K562 (cell line): ENCODE data around the gene SCAP. TPM values are rescaled to one million over a fixed set of nuclear protein-coding genes. Genes with fewer than 3 reads are reported as not detected.
A peak's percentile ranks its signal among the peaks of the same experiment; 100 is the strongest.

Experiments
- BCOR ChIP-seq: fragments of 450-650 bp; IDR thresholded peaks from 2 replicates; pipeline ENCODE4 v1.6.1; 2016
- CBX3 ChIP-seq, 2 experiments: IDR thresholded peaks; 1 replicate in 1 of 2; 2 replicates in 1 of 2; pipeline ENCODE4 v1.6.1; 2012; ENCODE audit warnings: inconsistent platforms in 2 of 2, low read length in 2 of 2, borderline replicate concordance in 1 of 2, control low read depth in 1 of 2
- CBX5 ChIP-seq: IDR thresholded peaks from 2 replicates; pipeline ENCODE4 v1.6.1; 2014; ENCODE audit warnings: low read depth, borderline replicate concordance
- COPS2 ChIP-seq: fragments of 450-650 bp; conservative IDR thresholded peaks from 2 replicates; pipeline ENCODE4 v1.6.1; 2016; ENCODE audit warnings: mild to moderate bottlenecking, moderate library complexity
- ELF4 ChIP-seq: fragments of 450-650 bp; formaldehyde crosslinking; IDR thresholded peaks from 2 replicates; pipeline ENCODE4 v1.4.0; 2022; ENCODE audit warnings: missing genetic modification characterization
- GATAD2B ChIP-seq: fragments of 450-650 bp; IDR thresholded peaks from 2 replicates; pipeline ENCODE4 v1.6.1; 2017; ENCODE audit warnings: mild to moderate bottlenecking, borderline replicate concordance
- HDAC2 ChIP-seq: fragments of 450-650 bp; IDR thresholded peaks from 2 replicates; pipeline ENCODE4 v1.6.1; 2016; ENCODE audit warnings: mild to moderate bottlenecking
- KAT7 ChIP-seq: sonication (generic); formaldehyde crosslinking; IDR thresholded peaks from 2 replicates; pipeline ENCODE4 v1.8.0; 2022; ENCODE audit warnings: missing genetic modification reagents, mild to moderate bottlenecking, borderline replicate concordance
- MCM3 ChIP-seq: fragments of 450-650 bp; IDR thresholded peaks from 2 replicates; pipeline ENCODE4 v1.6.1; 2016
- MEIS2 ChIP-seq: fragments of 450-650 bp; IDR thresholded peaks from 2 replicates; pipeline ENCODE4 v1.6.1; 2014; ENCODE audit warnings: mild to moderate bottlenecking; ENCODE audit not compliant: partially characterized antibody
- NCOA1 ChIP-seq: fragments of 450-650 bp; IDR thresholded peaks from 2 replicates; pipeline ENCODE4 v1.6.1; 2016; ENCODE audit warnings: low read depth
- NR4A1 ChIP-seq, 2 experiments: fragments of 250-450 bp in 1 of 2; fragments of 450-650 bp in 1 of 2; sonication (Bioruptor Pico) in 1 of 2; IDR thresholded peaks; 2 replicates each; pipeline versions ENCODE4 v1.4.0 to v1.6.1; 2016 to 2020; ENCODE audit warnings: mild to moderate bottlenecking in 2 of 2, missing compliant biosample characterization in 1 of 2, missing genetic modification characterization in 1 of 2, moderate library complexity in 1 of 2
- PCBP1 ChIP-seq: fragments of 200-400 bp; formaldehyde crosslinking; IDR thresholded peaks from 2 replicates; pipeline ENCODE4 v1.6.1; 2018; ENCODE audit warnings: mild to moderate bottlenecking, low read depth, low read length; ENCODE audit not compliant: poor library complexity, severe bottlenecking
- PHB2 ChIP-seq: fragments of 450-650 bp; IDR thresholded peaks from 2 replicates; pipeline ENCODE4 v1.6.1; 2017; ENCODE audit warnings: low read depth
- PRMT5 ChIP-seq: sonication (generic); formaldehyde crosslinking; IDR thresholded peaks from 2 replicates; pipeline ENCODE4 v1.5.0; 2020; ENCODE audit warnings: missing genetic modification reagents
- TGIF2 ChIP-seq: sonication (generic); formaldehyde crosslinking; IDR thresholded peaks from 2 replicates; pipeline ENCODE4 v1.8.1; 2022; ENCODE audit warnings: mild to moderate bottlenecking, missing genetic modification reagents, moderate library complexity
- WHSC1 ChIP-seq: IDR thresholded peaks from one replicate; pipeline ENCODE4 v1.6.1; 2012; ENCODE audit warnings: low read length, control low read depth, inconsistent platforms
- YBX1 ChIP-seq: fragments of 450-650 bp; IDR thresholded peaks from 2 replicates; pipeline ENCODE4 v1.7.1; 2016; ENCODE audit warnings: mild to moderate bottlenecking
- ZNF507 ChIP-seq: conservative IDR thresholded peaks from 2 replicates; pipeline ENCODE4 v1.6.1; 2017; ENCODE audit warnings: missing genetic modification characterization, missing compliant biosample characterization
- ZNF551 ChIP-seq: fragments of 250-450 bp; sonication (Bioruptor Pico); IDR thresholded peaks from 2 replicates; pipeline ENCODE4 v1.5.0; 2021; ENCODE audit warnings: mild to moderate bottlenecking, moderate library complexity
- ZNF696 ChIP-seq: fragments of 250-450 bp; sonication (Bioruptor Pico); conservative IDR thresholded peaks from 2 replicates; pipeline ENCODE4 v1.4.0; 2020; ENCODE audit warnings: mild to moderate bottlenecking, moderate library complexity
- ZZZ3 ChIP-seq: fragments of 450-650 bp; IDR thresholded peaks from 2 replicates; pipeline ENCODE4 v1.6.1; 2016; ENCODE audit warnings: antibody characterized with exemption, mild to moderate bottlenecking, moderate library complexity
- polyA plus RNA-seq, 8 experiments: library from polyadenylated mRNA; depleted of rRNA in 4 of 8; stranded (reverse) in 5 of 8; unstranded in 3 of 8; fragments of >200 nt; fragmentation: Nextera tagmentation in 2 of 8; fragmentation: Illumina TruSeq in 1 of 8; extraction: Ambion mirVana in 2 of 8; extraction: Trizol in 1 of 8; gene quantifications; 2 replicates each; pipeline versions ENCODE4 v1.2.1 to v1.2.3, GENCODE V29; 2011 to 2014; ENCODE audit warnings: inconsistent platforms in 1 of 8, missing spikeins in 1 of 8
- total RNA-seq, 7 experiments: library from RNA; depleted of rRNA in 6 of 7; stranded (reverse); fragments of >200 nt in 6 of 7; fragmentation: Illumina TruSeq in 2 of 7; extraction: Trizol in 2 of 7; gene quantifications; 2 replicates each; pipeline versions ENCODE4 v1.2.1 to v1.2.3, GENCODE V29; 2011 to 2021; ENCODE audit warnings: low replicate concordance in 1 of 7
- TF ChIP-seq, protein P1 (sequence below): fragments of 450-650 bp; IDR thresholded peaks from 2 replicates; pipeline ENCODE4 v1.6.1; 2016; ENCODE audit warnings: mild to moderate bottlenecking
- TF ChIP-seq, protein P2 (sequence below): sonication (generic); formaldehyde crosslinking; IDR thresholded peaks from 2 replicates; pipeline ENCODE4 v1.8.1; 2023; ENCODE audit warnings: mild to moderate bottlenecking, missing genetic modification reagents

Gene SCAP
- total and polyA plus RNA-seq, 9 of the 15 experiments (the other 6 are each of a cell fraction or from before 2014, with no cell fraction given): 2.6 to 104 (median 37.8) TPM

GRCh38 chr3:47522082-47522987 is 46.6 kb upstream of the SCAP start (continued):
- TF ChIP-seq ZNF696 (no peak), ELF4 (no peak), ZNF551 (CRISPR knock-in tag) (no peak), ZNF507 (tag) (no peak), GATAD2B (no peak), CBX5 (peak; percentile 74; the same call in 1 of the 2 replicates), KAT7 (CRISPR knock-in tag) (no peak), MCM3 (no peak), PCBP1 (no peak), PRMT5 (CRISPR knock-in tag) (no peak), HDAC2 (no peak; the same call in 1 of the 2 replicates), YBX1 (no peak), COPS2 (no peak), CBX3 (IDR thresholded peaks at IDR 0.05; ENCODE audit: borderline replicate concordance in 1 of 2, low read length in 2 of 2) (peak in 1 of 2 experiments; percentile 97; a peak in 1 of 3 replicates), MEIS2 (no peak), ZZZ3 (no peak), NR4A1 (CRISPR knock-in tag; IDR thresholded peaks at IDR 0.05) (no peak), NR4A1 (tag; IDR thresholded peaks at IDR 0.05) (peak; percentile 82), PHB2 (no peak), BCOR (peak; percentile 34; the same call in 1 of the 2 replicates), TGIF2 (CRISPR knock-in tag) (no peak), NCOA1 (no peak), WHSC1 (no peak)
- TF ChIP-seq, protein P1, sequence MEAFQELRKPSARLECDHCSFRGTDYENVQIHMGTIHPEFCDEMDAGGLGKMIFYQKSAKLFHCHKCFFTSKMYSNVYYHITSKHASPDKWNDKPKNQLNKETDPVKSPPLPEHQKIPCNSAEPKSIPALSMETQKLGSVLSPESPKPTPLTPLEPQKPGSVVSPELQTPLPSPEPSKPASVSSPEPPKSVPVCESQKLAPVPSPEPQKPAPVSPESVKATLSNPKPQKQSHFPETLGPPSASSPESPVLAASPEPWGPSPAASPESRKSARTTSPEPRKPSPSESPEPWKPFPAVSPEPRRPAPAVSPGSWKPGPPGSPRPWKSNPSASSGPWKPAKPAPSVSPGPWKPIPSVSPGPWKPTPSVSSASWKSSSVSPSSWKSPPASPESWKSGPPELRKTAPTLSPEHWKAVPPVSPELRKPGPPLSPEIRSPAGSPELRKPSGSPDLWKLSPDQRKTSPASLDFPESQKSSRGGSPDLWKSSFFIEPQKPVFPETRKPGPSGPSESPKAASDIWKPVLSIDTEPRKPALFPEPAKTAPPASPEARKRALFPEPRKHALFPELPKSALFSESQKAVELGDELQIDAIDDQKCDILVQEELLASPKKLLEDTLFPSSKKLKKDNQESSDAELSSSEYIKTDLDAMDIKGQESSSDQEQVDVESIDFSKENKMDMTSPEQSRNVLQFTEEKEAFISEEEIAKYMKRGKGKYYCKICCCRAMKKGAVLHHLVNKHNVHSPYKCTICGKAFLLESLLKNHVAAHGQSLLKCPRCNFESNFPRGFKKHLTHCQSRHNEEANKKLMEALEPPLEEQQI: no peak
- TF ChIP-seq, protein P2, sequence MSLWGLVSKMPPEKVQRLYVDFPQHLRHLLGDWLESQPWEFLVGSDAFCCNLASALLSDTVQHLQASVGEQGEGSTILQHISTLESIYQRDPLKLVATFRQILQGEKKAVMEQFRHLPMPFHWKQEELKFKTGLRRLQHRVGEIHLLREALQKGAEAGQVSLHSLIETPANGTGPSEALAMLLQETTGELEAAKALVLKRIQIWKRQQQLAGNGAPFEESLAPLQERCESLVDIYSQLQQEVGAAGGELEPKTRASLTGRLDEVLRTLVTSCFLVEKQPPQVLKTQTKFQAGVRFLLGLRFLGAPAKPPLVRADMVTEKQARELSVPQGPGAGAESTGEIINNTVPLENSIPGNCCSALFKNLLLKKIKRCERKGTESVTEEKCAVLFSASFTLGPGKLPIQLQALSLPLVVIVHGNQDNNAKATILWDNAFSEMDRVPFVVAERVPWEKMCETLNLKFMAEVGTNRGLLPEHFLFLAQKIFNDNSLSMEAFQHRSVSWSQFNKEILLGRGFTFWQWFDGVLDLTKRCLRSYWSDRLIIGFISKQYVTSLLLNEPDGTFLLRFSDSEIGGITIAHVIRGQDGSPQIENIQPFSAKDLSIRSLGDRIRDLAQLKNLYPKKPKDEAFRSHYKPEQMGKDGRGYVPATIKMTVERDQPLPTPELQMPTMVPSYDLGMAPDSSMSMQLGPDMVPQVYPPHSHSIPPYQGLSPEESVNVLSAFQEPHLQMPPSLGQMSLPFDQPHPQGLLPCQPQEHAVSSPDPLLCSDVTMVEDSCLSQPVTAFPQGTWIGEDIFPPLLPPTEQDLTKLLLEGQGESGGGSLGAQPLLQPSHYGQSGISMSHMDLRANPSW (CRISPR knock-in tag): no peak; the same call in 1 of the 2 replicates
